Activated CD4-positive, alpha-beta T cell treated with anti-CD3 and anti-CD28 coated beads, Interleukin-2, amount 10 ng/mL, durations not matched to agents 7 days and 5 days (primary cell): ENCODE measurements around the gene SLC35E4. TPM values are rescaled to one million over a fixed set of nuclear protein-coding genes. Genes with fewer than 3 reads are reported as not detected.

ENCODE experiments used
- CTCF ChIA-PET: fragments of 350-600 bp; sonication (Branson Sonifier 250); formaldehyde crosslinking; loops from one replicate; lab custom pipeline; 2021; ENCODE audit warnings: antibody characterized with exemption; lab: Charles Lee
- POLR2A ChIA-PET: fragments of 350-600 bp; sonication (Branson Sonifier 250); formaldehyde crosslinking; loops from one replicate; lab custom pipeline; 2021; ENCODE audit warnings: antibody characterized with exemption; lab: Charles Lee
- DNase-seq: peaks from one replicate; pipeline ENCODE4 v3.0.0-alpha.2; 2020
- H3K27ac Mint-ChIP-seq: one replicate; pipeline ENCODE4 v1.8.0; 2021; ENCODE audit warnings: mild to moderate bottlenecking, moderate library complexity, mixed read lengths
- H3K27me3 Mint-ChIP-seq: one replicate; pipeline ENCODE4 v1.8.0; 2021; ENCODE audit warnings: mixed read lengths
- H3K36me3 Mint-ChIP-seq: one replicate; pipeline ENCODE4 v1.8.0; 2021; ENCODE audit warnings: low read depth, mixed read lengths
- H3K4me1 Mint-ChIP-seq: one replicate; pipeline ENCODE4 v1.8.0; 2021; ENCODE audit warnings: mixed read lengths
- H3K4me3 Mint-ChIP-seq: one replicate; pipeline ENCODE4 v1.8.0; 2021; ENCODE audit warnings: mild to moderate bottlenecking, moderate library complexity, mixed read lengths
- H3K9me3 Mint-ChIP-seq: one replicate; pipeline ENCODE4 v1.8.0; 2021; ENCODE audit warnings: mixed read lengths
- total RNA-seq, 2 experiments: library from RNA; stranded (reverse); gene quantifications; one replicate each; pipeline ENCODE4 v1.2.3, GENCODE V29; 2021

The SLC35E4 gene
- total RNA-seq, 2 experiments from 2014 or later: 1.8 to 2.5 TPM

GRCh38 chr22:30685178-30685577 is 49.6 kb downstream of the SLC35E4 start:
- Mint-ChIP-seq H3K9me3 (no peaks in the 10 kb centered on the region), H3K4me3 (no peak overlapping the region), H3K36me3 (no peaks in the 10 kb centered on the region), H3K4me1 (peaks cover 2% of the 10 kb centered on the region), H3K27ac (no peak overlapping the region), H3K27me3 (no peaks in the 10 kb centered on the region)
- ChIA-PET CTCF (interaction anchor here (0.6 to 0.8 kb wide), 3 partner anchors 8 to 26 kb away, joined by 3 to 4 read pairs (median 3); no protein-coding TSS in a partner anchor), POLR2A (no interaction called here)
- DNase-seq: no peak

- ChIA-PET CTCF (no interaction called here), POLR2A (no interaction called here)
- no peaks in the 10 kb centered on the region for H3K9me3 Mint-ChIP-seq
- H3K4me3 Mint-ChIP-seq: no peak overlapping the region
- DNase-seq: no peak
- H3K27me3 Mint-ChIP-seq: no peaks in the 10 kb centered on the region
- H3K4me1 Mint-ChIP-seq: peaks cover 2% of the 10 kb centered on the region
- H3K27ac Mint-ChIP-seq: no peak overlapping the region
- no peaks in the 10 kb centered on the region for H3K36me3 Mint-ChIP-seq
These were observed 51.8 kb downstream of the SLC35E4 start for GRCh38 chr22:30687358-30687757.

DNA sequence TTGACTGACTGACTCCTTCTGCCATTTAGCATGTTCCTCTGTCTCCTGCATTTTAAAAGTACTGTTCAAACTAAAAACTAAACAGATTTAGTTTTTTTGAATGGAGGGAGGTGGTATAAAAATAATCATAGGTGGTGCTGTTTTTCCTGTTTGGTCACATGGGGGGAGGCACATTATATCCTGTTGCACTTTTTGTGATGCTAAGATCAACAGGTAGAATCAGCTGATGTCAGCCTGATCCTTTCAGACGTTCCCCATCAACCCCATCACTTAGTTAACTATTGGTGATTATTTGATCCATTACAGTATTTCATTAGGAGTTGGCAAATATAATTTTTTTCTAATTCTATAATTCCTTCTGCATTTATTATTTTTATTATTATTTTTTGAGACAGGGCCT is 54.0 kb downstream of the SLC35E4 start:
- DNase-seq: no peak
- H3K9me3 Mint-ChIP-seq: no peaks in the 10 kb centered on the region
- H3K27me3 Mint-ChIP-seq: peaks cover 6% of the 10 kb centered on the region
- ChIA-PET CTCF (no interaction called here), POLR2A (no interaction called here)
- H3K36me3 Mint-ChIP-seq: no peaks in the 10 kb centered on the region
- peaks cover 13% of the 10 kb centered on the region for H3K4me1 Mint-ChIP-seq
- H3K27ac Mint-ChIP-seq: no peak overlapping the region
- H3K4me3 Mint-ChIP-seq: no peak overlapping the region

- H3K27me3 Mint-ChIP-seq: peaks cover 16% of the 10 kb centered on the region
- no peak for DNase-seq
- H3K4me3 Mint-ChIP-seq: no peak overlapping the region
- H3K27ac Mint-ChIP-seq: no peak overlapping the region
- no peaks in the 10 kb centered on the region for H3K9me3 Mint-ChIP-seq
- H3K4me1 Mint-ChIP-seq: peaks cover 19% of the 10 kb centered on the region
- POLR2A ChIA-PET: no interaction called here
- no peaks in the 10 kb centered on the region for H3K36me3 Mint-ChIP-seq
- CTCF ChIA-PET: interaction anchor here (0.8 to 1.2 kb wide), 2 partner anchors 12 to 13 kb away, joined by 3 to 4 read pairs; no protein-coding TSS in a partner anchor
These were observed 55.6 kb downstream of the SLC35E4 start for GRCh38 chr22:30691204-30691603.

DNA sequence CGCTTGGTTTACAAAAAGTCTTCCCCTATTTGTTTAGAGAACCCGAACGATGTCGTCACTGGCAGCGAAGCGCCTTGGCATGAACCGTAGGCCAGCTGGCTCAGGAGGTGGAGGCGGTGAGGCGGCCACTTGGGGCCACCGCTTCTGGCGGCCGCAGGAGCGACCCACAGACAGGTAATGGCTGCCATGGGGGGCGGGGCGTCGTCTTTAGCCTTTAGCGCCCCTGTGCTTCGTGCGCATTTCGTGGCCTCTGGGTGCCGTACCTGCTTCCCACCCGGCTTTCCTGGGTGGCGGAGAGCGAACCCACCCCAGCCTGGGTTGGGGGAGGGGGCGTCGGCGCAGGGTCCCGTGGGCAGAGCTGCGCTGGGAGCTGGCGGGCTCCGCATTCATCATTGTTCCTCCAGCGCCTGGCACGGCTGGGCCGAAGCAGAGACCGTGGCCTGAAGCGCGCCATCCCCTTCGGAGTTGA is 58.6 kb downstream of the SLC35E4 start:
- H3K36me3 Mint-ChIP-seq: no peaks in the 10 kb centered on the region
- no peaks in the 10 kb centered on the region for H3K9me3 Mint-ChIP-seq
- H3K4me3 Mint-ChIP-seq: peak overlapping the region; percentile 76
- ChIA-PET CTCF (interaction anchor here (1.0 to 1.4 kb wide), 2 partner anchors 9 to 16 kb away, joined by 3 read pairs; no protein-coding TSS in a partner anchor), POLR2A (interaction anchor here (0.5 to 0.6 kb wide), 2 partner anchors 11 to 527 kb away, joined by 6 to 7 read pairs; no protein-coding TSS in a partner anchor)
- H3K27ac Mint-ChIP-seq: peak overlapping the region; percentile 55
- H3K27me3 Mint-ChIP-seq: peaks cover 16% of the 10 kb centered on the region
- H3K4me1 Mint-ChIP-seq: peaks cover 19% of the 10 kb centered on the region
- peak; percentile 56 for DNase-seq

DNA sequence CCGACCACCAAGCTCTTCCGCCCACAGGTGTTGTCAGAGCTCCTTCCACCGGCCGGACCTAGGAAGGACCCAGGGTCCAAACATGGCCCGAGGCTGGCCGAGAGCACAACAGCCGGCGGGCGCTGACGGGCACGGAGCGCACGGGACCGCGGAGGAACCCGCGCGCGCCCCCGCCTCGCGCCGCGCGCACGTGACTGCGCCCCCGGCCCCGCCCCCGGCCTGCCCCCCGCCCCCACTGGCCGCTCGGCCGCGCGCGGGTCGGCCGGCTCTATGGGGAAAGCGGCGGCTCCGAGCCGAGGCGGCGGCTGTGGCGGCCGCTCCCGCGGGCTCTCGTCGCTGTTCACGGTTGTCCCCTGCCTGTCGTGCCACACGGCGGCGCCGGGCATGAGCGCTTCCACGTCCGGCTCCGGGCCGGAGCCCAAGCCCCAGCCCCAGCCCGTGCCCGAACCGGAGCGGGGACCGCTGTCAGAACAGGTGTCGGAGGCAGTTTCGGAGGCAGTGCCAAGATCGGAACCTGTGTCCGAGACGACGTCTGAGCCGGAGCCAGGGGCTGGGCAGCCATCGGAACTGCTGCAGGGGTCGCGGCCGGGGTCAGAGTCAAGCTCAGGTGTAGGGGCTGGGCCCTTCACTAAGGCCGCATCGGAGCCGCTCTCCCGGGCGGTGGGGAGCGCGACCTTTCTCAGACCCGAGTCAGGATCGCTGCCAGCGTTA is 59.2 kb downstream of the SLC35E4 start, which contains the start of gene OSBP2:
Gene OSBP2 (plus strand): TSS at position 235 of the 711 bp plus-strand sequence. CDS start 36 bp downstream, at position 271.
- ChIA-PET POLR2A (interaction anchor here (0.5 to 0.6 kb wide), 2 partner anchors 10 to 527 kb away, joined by 6 to 7 read pairs; no protein-coding TSS in a partner anchor), CTCF (interaction anchor here (1.0 to 1.5 kb wide), 3 partner anchors 16 to 60 kb away, joined by 3 to 4 read pairs (median 3); no protein-coding TSS in a partner anchor)
- peak; percentile 18 for DNase-seq
- Mint-ChIP-seq H3K27ac (peak within 1 kb of the TSS; percentile 55), H3K36me3 (no peaks in the 10 kb centered on the region), H3K4me1 (peaks cover 18% of the 10 kb centered on the region), H3K9me3 (no peaks in the 10 kb centered on the region), H3K4me3 (peak within 1 kb of the TSS; percentile 76), H3K27me3 (peaks cover 16% of the 10 kb centered on the region)

GRCh38 chr22:30695351-30695851 is 59.8 kb downstream of the SLC35E4 start:
- CTCF ChIA-PET: interaction anchor here (1.2 to 1.5 kb wide), 2 partner anchors 47 to 60 kb away, joined by 3 to 4 read pairs; no protein-coding TSS in a partner anchor

DNA sequence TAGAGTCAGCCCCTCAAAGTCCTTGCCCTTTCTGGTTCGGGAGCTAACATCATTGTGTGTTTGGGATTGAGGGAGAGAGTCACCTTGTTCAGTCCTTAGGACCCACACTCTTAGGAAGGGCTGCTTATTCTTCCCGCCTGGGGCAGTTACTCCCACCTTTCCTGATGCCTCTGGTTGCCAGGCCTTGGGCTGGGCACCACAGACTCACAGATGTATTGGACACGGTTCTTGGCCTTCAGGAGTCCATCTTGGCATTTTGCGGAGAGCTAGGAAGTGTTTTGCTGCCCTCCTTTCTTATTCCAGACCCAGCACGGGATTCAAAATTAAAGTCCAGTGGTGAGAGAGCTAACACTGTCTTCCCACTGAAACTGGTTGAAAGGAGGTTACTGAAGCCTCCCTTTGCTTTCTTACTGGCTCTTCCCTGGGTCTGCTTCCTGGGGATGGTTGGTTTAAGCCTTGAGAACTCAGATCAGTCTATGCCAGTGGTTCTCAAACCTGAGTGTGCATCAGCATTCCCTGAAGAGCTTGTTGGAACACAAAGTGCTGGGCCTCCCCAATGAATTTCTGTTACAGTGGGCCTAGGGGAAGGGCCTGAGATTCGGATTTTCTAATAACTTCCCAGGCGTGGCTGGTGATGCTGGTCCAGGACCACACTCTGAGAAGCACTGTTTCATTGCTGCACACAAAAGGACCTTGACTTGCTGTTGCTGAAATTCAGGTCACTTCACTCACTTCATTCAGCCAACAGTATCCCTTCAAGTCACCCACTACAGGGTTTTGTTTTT is 60.5 kb downstream of the SLC35E4 start:
- Mint-ChIP-seq H3K4me3 (peak overlapping the region; percentile 68), H3K27ac (peak overlapping the region; percentile 2), H3K36me3 (no peaks in the 10 kb centered on the region), H3K4me1 (peaks cover 18% of the 10 kb centered on the region), H3K9me3 (no peaks in the 10 kb centered on the region), H3K27me3 (peaks cover 16% of the 10 kb centered on the region)
- DNase-seq: no peak
- ChIA-PET CTCF (interaction anchor here (1.2 to 1.5 kb wide), 2 partner anchors 46 to 59 kb away, joined by 3 to 4 read pairs; no protein-coding TSS in a partner anchor), POLR2A (no interaction called here)

More at GRCh38 chr22:30695351-30695851, 59.8 kb downstream of the SLC35E4 start:
- no peaks in the 10 kb centered on the region for H3K36me3 Mint-ChIP-seq
- H3K4me1 Mint-ChIP-seq: peaks cover 18% of the 10 kb centered on the region
- DNase-seq: no peak
- H3K27me3 Mint-ChIP-seq: peaks cover 16% of the 10 kb centered on the region
- peak overlapping the region; percentile 68 for H3K4me3 Mint-ChIP-seq
- POLR2A ChIA-PET: no interaction called here
- no peaks in the 10 kb centered on the region for H3K9me3 Mint-ChIP-seq
- peak overlapping the region; percentile 2 for H3K27ac Mint-ChIP-seq

Other genes with a start within 250 kb of the SLC35E4 start
- 1 to 10 TPM; 9.8 to 9.9 TPM for gene RNF215, start 248.4 kb upstream of the SLC35E4 start, total RNA-seq
- 10 to 100 TPM in 1 of 2 experiments, 1 to 10 TPM in 1; 7.6 to 10.5 TPM for gene SEC14L2, start 238.8 kb upstream of the SLC35E4 start, total RNA-seq
- gene MTFP1, start 210.0 kb upstream of the SLC35E4 start, total RNA-seq: 10 to 100 TPM; 34.5 to 40.0 TPM
- gene SEC14L3, start 163.8 kb upstream of the SLC35E4 start, total RNA-seq: not detected
- gene SEC14L4, start 130.1 kb upstream of the SLC35E4 start, total RNA-seq: not detected
- not detected for gene SEC14L6, start 89.0 kb upstream of the SLC35E4 start, total RNA-seq
- not detected for gene GAL3ST1, start 61.1 kb upstream of the SLC35E4 start, total RNA-seq
- 10 to 100 TPM; 58.5 to 62.7 TPM for gene PES1, start 43.9 kb upstream of the SLC35E4 start, total RNA-seq
- gene TCN2, start 28.6 kb upstream of the SLC35E4 start, total RNA-seq: under 1 TPM; 0.32 to 0.54 TPM
- 10 to 100 TPM in 1 of 2 experiments, 1 to 10 TPM in 1; 9.8 to 12.2 TPM for gene DUSP18, start 32.1 kb downstream of the SLC35E4 start, total RNA-seq
- 1 to 10 TPM; 1.1 TPM for gene OSBP2, start 59.1 kb downstream of the SLC35E4 start, total RNA-seq